ENCODE results near the gene RTN1.

RTN1 gene

DNA sequence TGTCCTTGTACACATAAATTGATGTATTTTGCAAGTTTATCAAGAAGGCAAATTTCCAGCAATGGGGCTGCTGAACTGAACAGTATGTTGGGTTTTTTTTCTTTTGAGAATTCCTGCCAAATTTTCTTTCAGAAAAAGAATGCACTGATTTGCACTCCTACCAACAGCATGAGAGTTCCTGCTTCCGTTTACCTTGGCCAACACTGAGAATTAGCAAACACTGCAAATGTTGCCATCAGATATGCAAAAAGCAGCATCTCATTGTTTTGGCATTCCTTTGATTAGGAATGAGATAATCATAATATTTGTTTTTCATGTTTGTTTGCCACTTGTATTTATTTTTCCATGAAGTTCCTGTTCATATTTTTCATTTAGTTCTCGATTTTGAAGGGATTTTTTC is 82.4 kb downstream of the RTN1 start:
- DNase-seq (ENCODE audit: low read depth): no peak

GRCh38 chr14:59787045-59787674 is 83.4 kb downstream of the RTN1 start:
- peak; percentile 11 for DNase-seq (ENCODE audit: low read depth)

- no peak for DNase-seq (ENCODE audit: low read depth)
Measured at GRCh38 chr14:59785629-59786028, 84.9 kb downstream of the RTN1 start.

GRCh38 chr14:59782760-59783159 is 87.8 kb downstream of the RTN1 start:
- DNase-seq (ENCODE audit: low read depth): no peak

DNA sequence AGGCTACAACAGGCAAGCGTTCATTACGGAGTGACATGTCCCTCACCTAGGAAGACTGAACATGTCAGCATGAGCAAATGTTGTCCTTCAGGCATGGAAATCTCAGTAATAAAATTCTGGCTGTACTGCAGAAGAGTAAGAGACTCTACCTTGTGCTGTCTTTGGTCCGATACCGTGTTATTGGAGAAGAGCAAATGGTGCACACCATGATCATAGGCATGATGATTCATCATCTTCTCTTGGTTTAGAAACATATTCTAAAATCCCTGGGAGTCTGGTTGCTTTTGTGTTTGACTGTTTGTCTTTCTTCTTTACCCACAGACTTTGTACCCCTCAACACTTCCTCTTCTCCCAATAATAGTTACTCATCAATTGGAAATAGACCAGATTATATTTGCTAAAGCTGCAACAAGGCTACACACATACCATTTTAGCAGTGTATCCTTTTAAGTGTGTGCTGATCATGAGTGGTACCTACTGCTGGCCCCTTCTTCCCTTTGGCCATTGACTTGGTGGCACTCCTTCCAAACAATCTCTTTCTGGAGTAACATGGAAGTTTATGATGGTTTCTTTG is 93.5 kb downstream of the RTN1 start:
- no peak for DNase-seq (ENCODE audit: low read depth)

DNA sequence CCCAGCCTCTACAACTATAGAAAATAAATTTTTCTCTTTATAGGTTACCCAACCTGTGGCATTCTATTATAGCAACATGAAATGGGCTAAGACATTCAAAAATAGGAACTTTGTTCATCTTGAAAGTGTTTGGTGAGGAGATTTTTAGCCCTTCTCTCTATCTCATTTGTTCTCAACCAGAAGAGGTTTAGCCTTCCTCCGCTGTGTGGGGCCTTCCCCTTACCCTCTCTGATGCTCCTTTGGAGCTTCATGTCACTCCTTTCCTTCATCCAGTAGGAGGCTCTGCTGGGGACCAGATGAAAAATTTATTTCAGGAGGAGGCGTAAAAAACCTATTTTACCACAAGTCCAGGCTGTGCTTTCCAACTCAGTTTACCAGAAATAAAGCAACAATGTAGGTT is 94.1 kb downstream of the RTN1 start:
- no peak for DNase-seq (ENCODE audit: low read depth)

DNA sequence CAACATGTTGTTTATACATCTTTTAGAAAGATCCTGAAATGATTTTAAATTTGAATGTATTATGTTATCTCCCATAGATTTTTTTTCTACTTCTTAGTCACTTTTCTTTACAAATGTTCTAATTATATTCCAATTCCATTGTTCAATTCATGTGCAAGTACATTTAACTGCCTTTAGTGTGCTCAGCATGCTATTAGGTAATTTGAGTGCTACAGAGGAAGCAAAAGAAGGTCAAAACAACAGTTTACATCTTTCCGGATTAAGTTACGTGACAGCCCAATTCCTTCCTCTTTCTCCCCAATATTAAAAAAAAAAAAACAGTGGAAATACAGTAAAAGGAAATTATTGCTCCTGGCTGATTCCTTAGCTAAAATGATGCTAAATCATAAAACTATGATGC is 98.3 kb downstream of the RTN1 start:
- DNase-seq (ENCODE audit: low read depth): no peak

DNA sequence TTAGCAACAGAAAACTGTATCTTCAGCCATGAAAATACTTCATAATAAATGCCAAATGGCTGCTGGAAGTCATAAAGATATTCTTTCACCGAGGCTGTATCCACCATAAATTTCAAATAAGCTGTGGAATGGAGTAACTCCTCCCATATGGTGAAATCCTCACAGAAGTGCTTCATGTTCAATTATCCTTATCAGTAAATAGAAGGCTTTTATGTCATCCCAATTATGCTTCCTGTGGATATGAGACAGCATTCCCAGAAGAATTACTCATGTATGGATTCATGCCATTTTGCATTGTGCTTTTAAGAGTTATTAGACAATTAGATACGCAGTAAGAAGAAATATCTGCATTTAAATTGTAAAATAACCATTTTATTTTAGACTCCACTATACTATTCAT is 99.0 kb downstream of the RTN1 start:
- DNase-seq (ENCODE audit: low read depth): peak; percentile 92

GRCh38 chr14:59769586-59769985 is 101.0 kb downstream of the RTN1 start:
- no peak for DNase-seq (ENCODE audit: low read depth)

- peak; percentile 51 for DNase-seq (ENCODE audit: low read depth)
Measured at GRCh38 chr14:59768855-59769375, 101.7 kb downstream of the RTN1 start.

- no peak for DNase-seq (ENCODE audit: low read depth)
Measured at GRCh38 chr14:59761851-59762250, 108.7 kb downstream of the RTN1 start.

GRCh38 chr14:59755409-59756135 is 115.0 kb downstream of the RTN1 start:
- no peak for DNase-seq (ENCODE audit: low read depth)

DNA sequence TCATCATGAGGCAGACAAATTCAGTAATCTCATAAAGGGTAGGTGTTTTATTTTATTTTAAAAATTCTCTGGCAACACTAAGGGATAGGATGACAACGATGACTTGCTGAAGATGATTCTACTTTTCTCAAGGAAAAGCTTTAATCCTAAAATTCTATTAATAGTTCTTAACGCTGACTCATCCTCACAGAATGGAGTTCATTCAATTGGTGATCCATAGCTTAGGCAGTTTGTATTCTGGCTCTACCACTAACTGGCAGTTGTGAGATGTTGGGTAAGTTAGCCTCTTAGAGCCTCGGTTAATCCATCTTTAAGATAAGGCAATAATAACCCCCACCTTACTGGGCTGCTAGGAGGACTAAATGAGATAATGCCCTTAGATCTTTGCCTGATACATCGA is 116.3 kb downstream of the RTN1 start:
- DNase-seq (ENCODE audit: low read depth): peak; percentile 42

DNA sequence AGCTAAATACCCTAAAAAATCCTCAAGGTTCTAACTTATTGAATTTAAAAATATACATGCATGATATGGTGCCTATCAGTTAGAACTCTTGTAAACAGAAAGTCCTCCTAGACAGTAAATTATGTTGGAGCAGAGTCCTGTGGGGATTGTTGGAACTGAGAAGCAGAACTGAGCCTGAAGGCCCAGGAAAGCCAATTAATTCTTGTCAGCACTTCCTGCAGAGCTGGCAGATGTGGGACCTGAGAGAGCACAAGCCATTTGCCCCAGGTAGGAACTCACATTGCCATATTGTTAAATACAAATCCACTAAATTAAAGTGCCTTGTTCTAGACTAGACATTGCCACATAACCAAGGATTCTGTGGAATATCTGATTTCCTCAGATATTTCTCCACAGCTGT is 117.1 kb downstream of the RTN1 start:
- DNase-seq (ENCODE audit: low read depth): no peak

DNA sequence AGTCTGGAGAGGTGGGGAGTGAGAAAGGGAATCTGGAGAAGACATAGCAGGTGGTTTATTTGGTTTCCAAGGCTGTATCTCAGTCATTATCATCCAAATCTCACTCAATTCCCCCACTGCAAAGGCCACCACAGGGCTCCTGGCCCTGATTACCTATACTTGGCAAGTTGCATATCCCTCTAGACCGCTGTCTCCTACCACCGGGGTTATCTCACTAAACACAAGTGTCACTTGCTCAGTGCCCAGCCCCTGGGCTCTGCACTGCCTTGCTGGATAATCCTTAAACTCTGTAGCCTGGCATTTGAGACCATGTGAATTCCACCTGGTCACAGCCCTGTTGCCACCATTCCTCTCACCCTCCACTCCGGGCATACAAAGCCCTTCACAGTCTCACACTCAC is 119.0 kb downstream of the RTN1 start:
- no peak for DNase-seq (ENCODE audit: low read depth)

DNA sequence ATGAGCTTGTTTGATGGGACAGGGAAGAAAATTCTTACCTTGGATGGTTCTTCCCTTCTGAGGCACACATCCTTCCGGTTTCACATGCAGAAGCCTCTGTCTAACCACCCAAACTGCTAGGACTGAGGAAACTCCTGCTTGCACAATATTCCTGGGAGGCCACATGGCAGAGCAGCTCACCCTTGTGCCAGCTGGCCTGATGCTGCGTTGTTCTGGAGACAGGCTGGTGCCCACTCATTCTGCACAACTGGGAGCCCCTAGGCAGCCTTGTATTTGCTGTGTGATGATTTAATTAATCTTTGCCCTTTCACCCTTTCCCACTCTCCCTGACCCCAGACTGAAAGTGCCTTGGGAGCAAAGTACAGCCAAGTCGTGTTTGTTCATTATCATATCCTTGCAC is 130.8 kb downstream of the RTN1 start:
- peak; percentile 29 for DNase-seq (ENCODE audit: low read depth)

- DNase-seq (ENCODE audit: low read depth): no peak
Measured at GRCh38 chr14:59728304-59728703, 142.3 kb downstream of the RTN1 start.

GRCh38 chr14:59727073-59727661 is 143.4 kb downstream of the RTN1 start:
- no peak for DNase-seq (ENCODE audit: low read depth)

DNA sequence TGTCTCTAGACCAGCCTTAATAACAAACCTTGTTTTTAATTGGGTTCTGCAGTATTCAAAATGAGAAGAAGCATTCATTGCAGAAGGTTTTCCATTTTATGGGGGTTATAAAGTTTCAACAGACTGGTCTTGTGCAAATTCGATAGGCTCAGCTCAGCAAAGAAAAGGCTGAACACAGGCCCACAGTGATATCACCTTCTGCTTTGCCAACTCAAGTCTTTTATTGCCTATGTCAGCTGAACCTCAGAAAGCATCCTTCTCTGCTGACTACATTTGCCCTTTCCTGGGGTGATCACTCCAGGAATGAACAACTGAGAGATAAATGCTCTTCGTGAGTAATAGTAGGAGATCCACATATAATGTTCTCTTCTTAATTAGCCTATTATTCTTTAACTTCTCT is 159.5 kb downstream of the RTN1 start:
- no peak for DNase-seq (ENCODE audit: low read depth)

DNA sequence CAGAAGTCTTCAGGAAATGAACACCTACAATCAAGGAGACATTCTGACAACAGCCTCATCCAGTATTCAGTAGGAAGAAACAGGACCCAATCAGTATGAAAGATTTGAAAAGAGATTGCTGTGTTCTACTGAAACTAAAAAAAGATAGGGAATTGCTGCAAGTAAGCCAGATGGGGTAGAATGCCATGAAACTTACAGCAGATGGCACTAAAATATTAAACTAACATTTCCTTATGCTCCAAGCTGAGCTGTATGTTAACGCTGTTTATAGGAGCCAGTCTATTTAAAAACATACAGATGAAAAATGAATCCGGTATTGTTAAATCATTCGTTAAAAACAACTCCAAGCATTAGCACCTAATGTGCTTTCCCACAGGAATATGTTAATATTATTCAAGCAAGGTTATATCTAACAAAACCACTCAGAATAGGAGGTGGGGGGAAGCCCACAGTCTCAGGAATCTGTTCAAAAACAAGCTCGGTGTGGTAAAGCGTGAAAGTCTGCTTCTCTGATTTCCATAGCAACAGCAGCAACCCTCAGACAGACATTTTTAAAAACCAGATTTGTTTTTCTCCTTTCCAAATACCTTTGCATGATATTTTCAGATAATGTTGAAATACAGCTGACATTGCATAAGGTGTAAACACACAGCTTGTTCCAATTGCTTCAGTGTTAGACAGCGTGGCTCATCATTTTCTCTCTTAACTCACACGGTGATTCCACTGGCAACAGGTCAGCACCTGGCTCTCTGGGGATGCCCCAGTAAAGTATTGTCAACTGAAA is 162.6 kb downstream of the RTN1 start:
- peak; percentile 69 for DNase-seq (ENCODE audit: low read depth)

GRCh38 chr14:59705866-59706265 is 164.7 kb downstream of the RTN1 start:
- no peak for DNase-seq (ENCODE audit: low read depth)

DNA sequence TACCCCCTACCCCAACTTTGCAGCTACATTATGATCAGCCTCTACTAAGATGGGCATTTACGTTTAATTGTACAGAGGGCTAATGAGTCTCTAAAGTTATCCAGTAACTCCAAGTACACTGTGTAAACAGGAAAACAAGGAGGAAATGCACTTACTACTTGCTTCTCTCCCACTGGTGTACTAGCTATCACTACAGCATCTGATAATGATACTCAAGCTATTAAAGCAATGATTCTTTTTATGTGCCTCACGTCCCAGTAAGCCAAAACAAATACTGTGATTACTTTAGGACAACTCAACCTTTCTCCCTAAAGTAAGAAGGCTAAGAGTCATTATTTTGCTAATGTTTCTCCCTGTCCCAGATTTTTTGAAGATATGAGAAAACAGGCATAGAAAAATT is 165.3 kb downstream of the RTN1 start:
- no peak for DNase-seq (ENCODE audit: low read depth)
